H1 (cell line): ENCODE results near the gene CIAO3. TPM values are rescaled to one million over a fixed set of nuclear protein-coding genes. Genes with fewer than 3 reads are reported as not detected.

Source experiments
- EP300 ChIP-seq, 2 experiments: IDR thresholded peaks; 1 replicate in 1 of 2; 2 replicates in 1 of 2; pipeline ENCODE4 v1.6.1; 2011 to 2012; ENCODE audit warnings: low read depth in 2 of 2, low read length in 2 of 2, mild to moderate bottlenecking in 2 of 2, borderline replicate concordance in 1 of 2, inconsistent platforms in 1 of 2, moderate library complexity in 1 of 2
- EZH2 ChIP-seq: fragments of 200-600 bp; sonication (generic); IDR thresholded peaks from 2 replicates; pipeline ENCODE4 v1.7.1; 2012; ENCODE audit warnings: low read depth, mild to moderate bottlenecking, moderate library complexity, low read length, inconsistent platforms; ENCODE audit not compliant: severe bottlenecking
- HDAC6 ChIP-seq: IDR thresholded peaks from one replicate; pipeline ENCODE4 v1.7.1; 2012; ENCODE audit warnings: low read depth, mild to moderate bottlenecking, inconsistent platforms, low read length, moderate library complexity
- JUN ChIP-seq: IDR thresholded peaks from 2 replicates; pipeline ENCODE4 v1.6.1; 2011; ENCODE audit warnings: low read depth, mild to moderate bottlenecking, improper control_type of control experiment, low read length
- KDM4A ChIP-seq: IDR thresholded peaks from one replicate; pipeline ENCODE4 v1.7.1; 2012; ENCODE audit warnings: low read depth, mild to moderate bottlenecking, moderate library complexity, low read length, inconsistent platforms; ENCODE audit not compliant: severe bottlenecking
- RAD21 ChIP-seq, 2 experiments: IDR thresholded peaks in 1 of 2; conservative IDR thresholded peaks in 1 of 2; 2 replicates each; pipeline ENCODE4 v1.6.1; 2011; ENCODE audit warnings: low read depth in 2 of 2, low read length in 2 of 2, improper control_type of control experiment in 1 of 2, inconsistent platforms in 1 of 2, mild to moderate bottlenecking in 1 of 2, moderate library complexity in 1 of 2
- SIN3A ChIP-seq, 2 experiments: IDR thresholded peaks in 1 of 2; conservative IDR thresholded peaks in 1 of 2; 2 replicates each; pipeline ENCODE4 v1.6.1; 2011 to 2012; ENCODE audit warnings: low read length in 2 of 2, improper control_type of control experiment in 1 of 2, low read depth in 1 of 2, mild to moderate bottlenecking in 1 of 2
- YY1 ChIP-seq: IDR thresholded peaks from 2 replicates; pipeline ENCODE4 v1.6.1; 2011; ENCODE audit warnings: low read depth, mild to moderate bottlenecking, low read length
- polyA plus RNA-seq, 7 experiments: library from polyadenylated mRNA; depleted of rRNA in 3 of 7; stranded (reverse) in 5 of 7; unstranded in 2 of 7; fragments of >200 nt in 5 of 7; fragments of 200-250 nt in 2 of 7; gene quantifications; 1 replicate in 5 of 7; 2 replicates in 1 of 7; 4 replicates in 1 of 7; pipeline versions ENCODE4 v1.2.1 to v1.2.3, GENCODE V29; 2011 to 2013; ENCODE audit warnings: missing spikeins in 2 of 7, mixed read lengths in 2 of 7
- total RNA-seq: library from RNA; stranded (reverse); fragmentation: NEBNext Ultra II Directional; extraction: Animal tissue kit (Norgen Biotek cat#: 25700); gene quantifications from 2 replicates; pipeline ENCODE4 v1.2.1, GENCODE V29; 2021

Gene CIAO3
- total and polyA plus RNA-seq, 2 of the 8 experiments (the other 6 are each of a cell fraction or from before 2014, with no cell fraction given) = 20.0 to 20.4 TPM

DNA sequence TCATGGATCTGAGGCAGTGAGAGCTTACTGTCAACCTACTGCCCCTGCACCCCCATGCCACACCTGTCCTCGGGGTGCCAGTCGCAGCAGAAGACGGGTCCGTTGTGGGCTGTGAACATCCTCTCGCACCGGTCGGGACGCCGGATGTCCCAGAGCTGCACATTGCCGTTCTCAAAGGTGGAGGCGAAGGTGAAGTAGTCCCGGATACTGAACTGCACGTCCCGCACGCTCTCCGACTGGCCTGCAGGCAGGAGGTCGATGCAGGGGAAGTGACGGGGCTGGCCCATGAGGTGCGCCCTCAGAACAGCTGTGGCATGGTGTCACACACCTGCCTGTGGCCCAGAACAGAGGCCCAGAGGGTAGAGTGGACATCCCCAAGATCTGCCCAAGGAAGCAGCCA lies 53.3 kb downstream of the CIAO3 start (continued):
- no peak for TF ChIP-seq YY1
- TF ChIP-seq KDM4A = no peak
- TF ChIP-seq EP300 (IDR thresholded peaks at IDR 0.05; ENCODE audit: borderline replicate concordance in 1 of 2, low read depth in 2 of 2, low read length in 2 of 2) = no peak
- TF ChIP-seq JUN = no peak
- no peak for TF ChIP-seq SIN3A (conservative IDR thresholded peaks at IDR 0.05 in 1 of 2, IDR thresholded peaks at IDR 0.05 in 1 of 2; ENCODE audit: low read depth in 1 of 2, low read length in 2 of 2)
- no peak for TF ChIP-seq EZH2
- TF ChIP-seq RAD21 (IDR thresholded peaks at IDR 0.05 in 1 of 2, conservative IDR thresholded peaks at IDR 0.05 in 1 of 2; ENCODE audit: low read depth in 2 of 2, low read length in 2 of 2) = no peak
- TF ChIP-seq HDAC6 = no peak
